Measurements from ENCODE around the gene TBC1D9B. TPM values are rescaled to one million over a fixed set of nuclear protein-coding genes. Genes with fewer than 3 reads are reported as not detected.

The TBC1D9B gene
- total and polyA plus RNA-seq, 2 of the 13 experiments (the other 11 are each of a cell fraction or from before 2014, with no cell fraction given), result 35.0 to 50.0 TPM

DNA sequence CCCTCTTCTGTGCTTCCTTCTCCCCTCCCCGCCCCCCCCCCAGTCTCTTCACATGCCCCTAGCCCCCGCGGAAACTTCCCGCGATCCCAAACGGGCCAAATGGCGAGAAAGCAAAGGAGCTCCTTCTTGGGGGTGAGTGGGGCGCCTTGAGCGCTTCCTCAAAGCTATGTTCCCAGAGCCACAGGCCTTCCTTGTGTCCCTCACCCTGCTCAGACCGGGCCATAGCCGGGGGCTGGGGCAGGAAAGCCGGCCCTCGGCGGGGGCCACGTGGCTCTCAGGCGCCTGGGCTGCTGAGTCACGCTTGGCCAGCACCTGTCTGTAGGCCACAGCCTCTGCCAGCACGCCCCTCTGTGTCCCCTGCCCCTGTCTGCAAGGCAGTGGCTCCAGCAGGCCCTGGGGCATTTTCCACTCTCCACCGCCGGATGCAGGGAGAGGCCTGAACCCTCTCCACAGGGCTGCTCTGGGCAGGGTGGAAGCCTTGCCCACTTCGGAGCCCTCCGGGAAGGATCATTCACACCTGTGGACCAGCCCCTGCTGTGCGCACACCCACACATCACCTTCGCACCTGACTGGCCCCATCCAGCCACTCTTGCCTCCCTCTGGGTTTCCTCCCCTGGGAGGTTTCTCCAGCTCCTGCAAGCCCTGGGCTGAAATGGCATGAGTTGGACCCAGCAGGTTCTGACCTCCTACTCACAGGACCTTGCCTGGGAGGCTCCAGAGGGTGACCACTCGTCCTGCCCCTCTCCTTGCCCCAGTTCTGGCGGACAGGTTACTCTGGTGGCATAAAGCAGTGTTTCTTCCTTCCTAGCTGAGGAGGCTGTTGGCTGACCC lies 88.2 kb downstream of the TBC1D9B start (continued):
- TF ChIP-seq RARA (CRISPR knock-in tag; IDR thresholded peaks at IDR 0.05) (peak; percentile 64), ELF3 (CRISPR knock-in tag; IDR thresholded peaks at IDR 0.05) (peak; percentile 54; the same call in 1 of the 2 replicates), LRRFIP1 (CRISPR knock-in tag; conservative IDR thresholded peaks at IDR 0.05) (0 out of 2 replicates have a peak, but pooled peaks have one; percentile 23), ZFP36L2 (CRISPR knock-in tag; IDR thresholded peaks at IDR 0.05) (peak; percentile 79; the same call in 1 of the 2 replicates), MLX (CRISPR knock-in tag; IDR thresholded peaks at IDR 0.05) (peak; percentile 69; the same call in 1 of the 2 replicates), SMARCC2 (IDR thresholded peaks at IDR 0.05) (no peak), ZNF766 (CRISPR knock-in tag; IDR thresholded peaks at IDR 0.05; ENCODE audit: borderline replicate concordance) (peak; percentile 39; the same call in 1 of the 2 replicates), EP300 (IDR thresholded peaks at IDR 0.05; ENCODE audit: low read depth in 2 of 2, low read length in 2 of 2) (no peak), EP300 (CRISPR knock-in tag; IDR thresholded peaks at IDR 0.05; ENCODE audit: borderline replicate concordance) (peak; percentile 61; the same call in 1 of the 2 replicates), TBX3 (IDR thresholded peaks at IDR 0.05; ENCODE audit: borderline replicate concordance) (0 out of 2 replicates have a peak, but pooled peaks have one; percentile 29), HOXA7 (CRISPR knock-in tag; IDR thresholded peaks at IDR 0.05) (no peak), ZNF607 (CRISPR knock-in tag; IDR thresholded peaks at IDR 0.05; ENCODE audit: borderline replicate concordance) (peak; percentile 92; the same call in 1 of the 2 replicates), TBX2 (CRISPR knock-in tag; IDR thresholded peaks at IDR 0.05; ENCODE audit: borderline replicate concordance) (peak; percentile 56; the same call in 1 of the 2 replicates), ZNF782 (CRISPR knock-in tag; IDR thresholded peaks at IDR 0.05; ENCODE audit: borderline replicate concordance) (0 out of 2 replicates have a peak, but pooled peaks have one; percentile 3), ZNF878 (CRISPR knock-in tag; IDR thresholded peaks at IDR 0.05) (peak; percentile 59; the same call in 1 of the 2 replicates), ZNF639 (CRISPR knock-in tag; conservative IDR thresholded peaks at IDR 0.05) (0 out of 2 replicates have a peak, but pooled peaks have one; percentile 6), DRAP1 (CRISPR knock-in tag; IDR thresholded peaks at IDR 0.05) (0 out of 2 replicates have a peak, but pooled peaks have one; percentile 11), CAMTA2 (CRISPR knock-in tag; IDR thresholded peaks at IDR 0.05; ENCODE audit: borderline replicate concordance) (no peak)
- TF ChIP-seq, protein P1, sequence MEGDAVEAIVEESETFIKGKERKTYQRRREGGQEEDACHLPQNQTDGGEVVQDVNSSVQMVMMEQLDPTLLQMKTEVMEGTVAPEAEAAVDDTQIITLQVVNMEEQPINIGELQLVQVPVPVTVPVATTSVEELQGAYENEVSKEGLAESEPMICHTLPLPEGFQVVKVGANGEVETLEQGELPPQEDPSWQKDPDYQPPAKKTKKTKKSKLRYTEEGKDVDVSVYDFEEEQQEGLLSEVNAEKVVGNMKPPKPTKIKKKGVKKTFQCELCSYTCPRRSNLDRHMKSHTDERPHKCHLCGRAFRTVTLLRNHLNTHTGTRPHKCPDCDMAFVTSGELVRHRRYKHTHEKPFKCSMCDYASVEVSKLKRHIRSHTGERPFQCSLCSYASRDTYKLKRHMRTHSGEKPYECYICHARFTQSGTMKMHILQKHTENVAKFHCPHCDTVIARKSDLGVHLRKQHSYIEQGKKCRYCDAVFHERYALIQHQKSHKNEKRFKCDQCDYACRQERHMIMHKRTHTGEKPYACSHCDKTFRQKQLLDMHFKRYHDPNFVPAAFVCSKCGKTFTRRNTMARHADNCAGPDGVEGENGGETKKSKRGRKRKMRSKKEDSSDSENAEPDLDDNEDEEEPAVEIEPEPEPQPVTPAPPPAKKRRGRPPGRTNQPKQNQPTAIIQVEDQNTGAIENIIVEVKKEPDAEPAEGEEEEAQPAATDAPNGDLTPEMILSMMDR (CRISPR knock-in tag; IDR thresholded peaks at IDR 0.05), result peak; percentile 40
- TF ChIP-seq, protein P2, sequence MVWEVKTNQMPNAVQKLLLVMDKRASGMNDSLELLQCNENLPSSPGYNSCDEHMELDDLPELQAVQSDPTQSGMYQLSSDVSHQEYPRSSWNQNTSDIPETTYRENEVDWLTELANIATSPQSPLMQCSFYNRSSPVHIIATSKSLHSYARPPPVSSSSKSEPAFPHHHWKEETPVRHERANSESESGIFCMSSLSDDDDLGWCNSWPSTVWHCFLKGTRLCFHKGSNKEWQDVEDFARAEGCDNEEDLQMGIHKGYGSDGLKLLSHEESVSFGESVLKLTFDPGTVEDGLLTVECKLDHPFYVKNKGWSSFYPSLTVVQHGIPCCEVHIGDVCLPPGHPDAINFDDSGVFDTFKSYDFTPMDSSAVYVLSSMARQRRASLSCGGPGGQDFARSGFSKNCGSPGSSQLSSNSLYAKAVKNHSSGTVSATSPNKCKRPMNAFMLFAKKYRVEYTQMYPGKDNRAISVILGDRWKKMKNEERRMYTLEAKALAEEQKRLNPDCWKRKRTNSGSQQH (CRISPR knock-in tag; IDR thresholded peaks at IDR 0.05; ENCODE audit: low read depth), result no peak

Data from HepG2 (cell line).